ENCODE measurements around the gene CBFA2T3. TPM values are rescaled to one million over a fixed set of nuclear protein-coding genes. Genes with fewer than 3 reads are reported as not detected.

Gene CBFA2T3
- total RNA-seq, 2 donors from 2014 or later: 0.19 TPM; not detected in 1

- Mint-ChIP-seq H3K36me3 (ENCODE audit: low read depth) (no peaks in the 10 kb centered on the region), H3K9me3 (no peaks in the 10 kb centered on the region), H3K4me3 (no peak overlapping the region), H3K4me1 (no peaks in the 10 kb centered on the region), H3K27ac (no peak overlapping the region), H3K27me3 (peaks cover 15% of the 10 kb centered on the region)
- ATAC-seq (replicated peaks): no peak
Observed at GRCh38 chr16:88978608-88979346, 1.8 kb upstream of the CBFA2T3 start.

DNA sequence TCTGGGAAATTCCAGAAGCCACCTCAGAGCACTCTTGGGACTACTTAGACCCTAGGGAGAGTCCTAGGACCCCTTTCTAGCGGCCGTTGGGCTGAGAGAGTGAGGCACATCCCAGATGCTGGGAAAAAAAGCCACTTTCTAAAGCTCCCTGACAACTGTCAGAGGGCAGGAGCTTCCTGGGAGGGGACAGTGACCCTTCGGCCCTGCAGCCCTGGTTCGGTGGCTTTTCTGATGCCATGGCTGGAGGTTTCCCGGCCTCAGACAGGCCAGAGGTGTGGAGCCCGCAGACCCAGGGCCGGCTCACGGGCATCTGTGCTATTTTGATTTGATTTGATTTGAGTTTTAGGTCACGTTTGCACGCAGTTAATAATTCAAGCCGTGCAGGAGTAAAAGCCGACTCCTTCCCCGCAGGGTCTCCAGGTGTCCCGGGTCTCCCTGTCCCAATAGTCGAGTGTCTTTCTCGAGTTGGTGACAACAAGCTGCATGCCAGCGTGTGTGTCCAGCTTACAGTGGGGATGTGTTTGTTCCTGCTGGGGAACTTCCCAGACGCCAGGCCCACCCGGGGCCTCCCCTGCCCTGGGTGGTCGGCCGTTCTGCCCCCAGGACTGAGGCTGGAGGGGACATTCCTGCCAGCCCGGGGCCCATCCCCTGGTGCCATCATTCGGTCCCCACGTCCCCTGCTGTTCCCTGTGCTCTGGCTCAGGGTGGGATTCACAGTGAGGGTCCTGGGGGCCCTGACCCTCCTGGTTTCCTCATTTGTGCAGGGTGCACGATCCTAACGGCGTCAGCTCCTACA is 1.0 kb upstream of the CBFA2T3 start:
- no peak overlapping the region for H3K4me3 Mint-ChIP-seq
- no peak overlapping the region for H3K27ac Mint-ChIP-seq
- no peak for ATAC-seq (replicated peaks)
- no peaks in the 10 kb centered on the region for H3K36me3 Mint-ChIP-seq (ENCODE audit: low read depth)
- H3K9me3 Mint-ChIP-seq: no peaks in the 10 kb centered on the region
- no peaks in the 10 kb centered on the region for H3K4me1 Mint-ChIP-seq
- H3K27me3 Mint-ChIP-seq: peaks cover 16% of the 10 kb centered on the region

DNA sequence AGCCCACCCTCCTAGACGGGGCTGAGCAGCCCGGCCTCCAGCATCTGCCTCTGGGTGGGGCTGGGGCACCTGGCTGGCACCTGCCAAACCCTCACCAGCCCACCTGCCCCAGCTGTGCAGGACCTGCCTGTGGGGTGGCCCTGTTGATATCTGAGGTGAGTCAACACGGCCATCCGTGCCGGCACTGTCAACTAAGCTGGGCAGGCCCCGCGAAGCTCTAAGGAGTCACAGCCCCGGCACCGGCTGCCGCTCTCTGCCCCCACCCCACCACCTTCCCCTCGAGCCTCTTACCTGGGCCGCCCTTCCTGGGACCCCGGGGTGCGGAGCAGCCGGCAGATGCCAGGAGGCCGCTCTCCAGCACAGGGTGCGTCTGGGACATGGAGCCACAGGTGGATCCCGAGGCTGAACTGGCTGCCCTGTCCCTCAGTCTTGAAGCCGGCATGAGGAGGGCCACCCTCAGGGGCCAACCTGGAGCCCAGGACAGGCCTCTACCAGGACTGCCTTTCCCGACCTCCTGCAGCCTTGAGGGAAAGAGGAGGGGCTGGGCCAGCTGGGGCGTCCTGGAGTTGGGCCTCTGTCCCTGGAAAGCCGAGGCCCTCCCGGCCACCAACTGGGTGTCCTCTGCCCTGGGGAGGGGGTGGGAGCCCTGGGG is 515 bp downstream of the CBFA2T3 start:
- no peaks in the 10 kb centered on the region for H3K36me3 Mint-ChIP-seq (ENCODE audit: low read depth)

GRCh38 chr16:88975511-88976061 is 1.4 kb downstream of the CBFA2T3 start:
- no peak for ATAC-seq (replicated peaks)

More for the DNA sequence above, 515 bp downstream of the CBFA2T3 start:
- ATAC-seq (replicated peaks): no peak
- no peaks in the 10 kb centered on the region for H3K4me1 Mint-ChIP-seq
- peaks cover 19% of the 10 kb centered on the region for H3K27me3 Mint-ChIP-seq
- no peak overlapping the region for H3K27ac Mint-ChIP-seq
- no peak overlapping the region for H3K4me3 Mint-ChIP-seq
- no peaks in the 10 kb centered on the region for H3K9me3 Mint-ChIP-seq

GRCh38 chr16:88974916-88975215 is 2.1 kb downstream of the CBFA2T3 start:
- no peak overlapping the region for H3K27ac Mint-ChIP-seq
- H3K4me3 Mint-ChIP-seq: no peak overlapping the region
- ATAC-seq (replicated peaks): no peak
- H3K4me1 Mint-ChIP-seq: no peaks in the 10 kb centered on the region
- no peaks in the 10 kb centered on the region for H3K36me3 Mint-ChIP-seq (ENCODE audit: low read depth)
- peaks cover 22% of the 10 kb centered on the region for H3K27me3 Mint-ChIP-seq
- H3K9me3 Mint-ChIP-seq: no peaks in the 10 kb centered on the region

More at GRCh38 chr16:88975511-88976061, 1.4 kb downstream of the CBFA2T3 start:
- Mint-ChIP-seq H3K4me3 (no peak overlapping the region), H3K27me3 (peaks cover 21% of the 10 kb centered on the region), H3K4me1 (no peaks in the 10 kb centered on the region), H3K36me3 (ENCODE audit: low read depth) (no peaks in the 10 kb centered on the region), H3K9me3 (no peaks in the 10 kb centered on the region), H3K27ac (no peak overlapping the region)

DNA sequence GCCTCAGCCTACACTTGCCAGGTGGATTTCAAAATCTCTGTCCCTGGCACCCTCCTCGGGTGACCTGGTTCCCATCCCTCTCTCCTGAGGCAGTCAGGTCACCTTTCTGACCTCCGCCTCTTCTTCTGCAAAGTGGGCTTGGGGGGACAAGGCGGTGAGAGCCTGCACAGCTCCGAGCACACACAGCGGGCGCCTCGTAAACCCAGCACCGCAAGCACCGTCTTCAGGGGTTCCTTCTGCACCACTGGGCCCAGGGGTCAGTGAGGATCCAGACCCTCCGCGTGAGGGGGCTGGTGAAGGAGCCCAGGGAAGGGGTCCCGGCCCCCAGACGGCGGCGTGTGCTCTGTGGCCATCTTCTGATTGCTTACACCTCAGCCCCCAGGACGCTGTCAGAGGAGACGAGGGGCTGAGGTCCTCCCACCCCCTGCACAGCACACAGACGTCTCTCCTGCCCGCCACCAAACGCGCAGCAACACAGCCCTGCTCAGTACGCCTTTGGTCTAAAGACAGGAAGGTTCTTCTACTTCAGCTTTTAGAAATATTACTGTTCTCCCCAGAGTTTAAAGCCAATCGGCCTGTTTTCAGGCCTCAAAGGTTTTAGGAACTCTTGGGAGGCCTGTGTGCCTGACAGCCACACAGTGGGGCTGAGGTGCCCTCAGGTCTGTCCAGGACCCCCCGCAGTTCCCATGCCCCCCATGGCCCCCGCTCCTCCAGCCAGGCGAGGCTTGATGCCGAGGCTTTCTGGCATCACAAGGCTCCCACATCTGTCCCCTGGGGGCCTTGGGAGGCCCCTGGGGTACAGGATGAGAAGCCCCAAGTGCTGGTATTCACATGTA is 2.7 kb downstream of the CBFA2T3 start:
- Mint-ChIP-seq H3K36me3 (ENCODE audit: low read depth) (no peaks in the 10 kb centered on the region), H3K27me3 (peaks cover 22% of the 10 kb centered on the region), H3K9me3 (no peaks in the 10 kb centered on the region), H3K4me3 (no peak overlapping the region), H3K4me1 (no peaks in the 10 kb centered on the region), H3K27ac (no peak overlapping the region)
- ATAC-seq (replicated peaks): no peak

GRCh38 chr16:88973415-88974050 is 3.5 kb downstream of the CBFA2T3 start:
- no peaks in the 10 kb centered on the region for H3K36me3 Mint-ChIP-seq (ENCODE audit: low read depth)
- no peak overlapping the region for H3K27ac Mint-ChIP-seq
- ATAC-seq (replicated peaks): no peak
- no peaks in the 10 kb centered on the region for H3K4me1 Mint-ChIP-seq
- no peak overlapping the region for H3K4me3 Mint-ChIP-seq
- H3K27me3 Mint-ChIP-seq: peaks cover 22% of the 10 kb centered on the region
- H3K9me3 Mint-ChIP-seq: no peaks in the 10 kb centered on the region

DNA sequence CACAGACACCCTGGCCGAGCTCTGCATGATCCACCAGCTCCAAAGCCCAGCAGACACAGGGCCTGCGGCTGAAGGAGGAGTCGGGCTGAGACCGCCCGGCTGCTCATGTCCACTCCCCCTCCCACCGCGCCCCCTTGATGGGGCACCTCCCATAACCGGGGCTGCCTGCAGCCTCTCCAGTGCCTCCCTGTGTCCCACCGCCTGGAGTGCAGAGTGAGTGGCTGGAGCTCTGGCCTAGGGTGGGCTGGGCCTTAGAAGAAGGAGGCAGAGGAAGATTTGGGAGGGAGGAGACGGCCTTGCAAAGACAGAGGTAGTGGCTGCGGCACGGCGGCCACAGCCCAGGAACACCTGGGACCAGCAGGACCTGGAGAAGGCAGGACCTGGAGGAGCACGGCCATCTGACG is 4.0 kb downstream of the CBFA2T3 start:
- Mint-ChIP-seq H3K27ac (no peak overlapping the region), H3K9me3 (no peaks in the 10 kb centered on the region), H3K4me1 (no peaks in the 10 kb centered on the region), H3K36me3 (ENCODE audit: low read depth) (no peaks in the 10 kb centered on the region), H3K27me3 (peaks cover 22% of the 10 kb centered on the region), H3K4me3 (no peak overlapping the region)
- no peak for ATAC-seq (replicated peaks)

- ATAC-seq (replicated peaks): no peak
- no peaks in the 10 kb centered on the region for H3K36me3 Mint-ChIP-seq (ENCODE audit: low read depth)
- H3K27ac Mint-ChIP-seq: no peak overlapping the region
- H3K27me3 Mint-ChIP-seq: peaks cover 20% of the 10 kb centered on the region
- H3K4me1 Mint-ChIP-seq: no peaks in the 10 kb centered on the region
- no peaks in the 10 kb centered on the region for H3K9me3 Mint-ChIP-seq
- H3K4me3 Mint-ChIP-seq: no peak overlapping the region
Observed at GRCh38 chr16:88972349-88972748, 4.7 kb downstream of the CBFA2T3 start.

DNA sequence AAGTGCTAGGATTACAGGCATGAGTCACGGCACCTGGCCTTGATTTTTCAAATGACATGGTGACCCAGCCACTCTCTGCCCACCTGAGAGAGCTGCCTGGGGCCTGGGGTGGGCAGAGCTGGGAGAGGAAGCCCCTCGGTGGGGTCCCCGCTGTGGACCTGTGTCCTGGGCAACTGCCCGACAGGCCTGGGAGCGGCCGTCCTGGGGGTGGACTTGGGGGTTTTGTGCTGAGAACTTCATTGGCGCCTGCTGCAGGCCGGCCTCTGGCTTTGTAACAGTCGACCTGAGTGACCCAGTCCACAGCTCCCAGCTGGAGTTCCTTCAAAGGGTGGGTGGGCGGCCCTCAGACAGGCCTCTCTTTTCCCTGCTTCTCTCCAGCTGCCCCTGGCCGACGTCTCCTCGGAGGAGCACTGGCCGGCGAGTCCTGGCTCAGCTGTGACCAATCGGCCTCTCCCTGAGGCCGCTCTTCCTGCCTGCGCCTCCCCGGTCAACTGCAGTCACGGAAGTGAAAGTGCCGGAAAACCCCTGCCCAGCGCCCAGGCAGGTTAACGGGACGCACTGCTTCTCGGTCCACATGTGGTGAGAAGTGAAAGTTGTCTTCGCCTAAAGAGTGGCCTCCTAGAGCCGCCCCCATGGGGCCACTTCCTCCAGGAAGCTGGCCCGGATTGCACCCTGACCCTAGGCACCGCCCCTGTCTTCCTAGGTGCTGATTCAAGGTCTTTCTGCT is 5.5 kb downstream of the CBFA2T3 start:
- H3K9me3 Mint-ChIP-seq: no peaks in the 10 kb centered on the region
- no peak overlapping the region for H3K4me3 Mint-ChIP-seq
- no peaks in the 10 kb centered on the region for H3K36me3 Mint-ChIP-seq (ENCODE audit: low read depth)
- H3K27me3 Mint-ChIP-seq: peaks cover 17% of the 10 kb centered on the region
- no peak overlapping the region for H3K27ac Mint-ChIP-seq
- no peaks in the 10 kb centered on the region for H3K4me1 Mint-ChIP-seq
- ATAC-seq (replicated peaks): no peak

DNA sequence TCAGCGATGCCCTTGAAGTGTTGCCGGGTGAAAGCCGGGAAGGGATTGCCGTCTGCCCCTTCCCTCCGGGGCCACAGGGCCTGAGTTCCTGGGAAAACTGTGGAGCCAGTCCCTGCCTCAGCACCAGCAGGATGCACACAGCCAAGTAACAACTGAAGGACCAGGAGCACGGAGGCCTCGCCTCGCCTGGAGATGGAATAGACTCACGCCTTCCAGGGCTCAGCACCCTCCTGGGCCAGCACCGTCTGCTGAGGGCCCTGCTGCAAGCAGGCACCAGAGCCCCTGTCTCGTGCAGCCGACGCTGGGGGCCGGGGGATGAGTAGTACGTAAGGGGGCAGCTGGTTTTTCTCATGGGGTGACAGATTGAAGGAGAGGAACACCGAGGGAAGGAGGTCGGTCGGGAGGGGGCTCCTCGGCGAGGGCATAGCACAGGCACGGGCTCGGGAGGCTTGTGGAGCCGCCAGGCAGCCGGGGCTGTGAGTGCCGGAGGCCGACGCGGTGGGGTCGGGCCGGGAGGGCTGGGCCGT is 6.4 kb downstream of the CBFA2T3 start:
- Mint-ChIP-seq H3K9me3 (no peaks in the 10 kb centered on the region), H3K4me1 (no peaks in the 10 kb centered on the region), H3K27ac (no peak overlapping the region), H3K27me3 (peaks cover 15% of the 10 kb centered on the region), H3K4me3 (no peak overlapping the region), H3K36me3 (ENCODE audit: low read depth) (no peaks in the 10 kb centered on the region)
- ATAC-seq (replicated peaks): no peak

DNA sequence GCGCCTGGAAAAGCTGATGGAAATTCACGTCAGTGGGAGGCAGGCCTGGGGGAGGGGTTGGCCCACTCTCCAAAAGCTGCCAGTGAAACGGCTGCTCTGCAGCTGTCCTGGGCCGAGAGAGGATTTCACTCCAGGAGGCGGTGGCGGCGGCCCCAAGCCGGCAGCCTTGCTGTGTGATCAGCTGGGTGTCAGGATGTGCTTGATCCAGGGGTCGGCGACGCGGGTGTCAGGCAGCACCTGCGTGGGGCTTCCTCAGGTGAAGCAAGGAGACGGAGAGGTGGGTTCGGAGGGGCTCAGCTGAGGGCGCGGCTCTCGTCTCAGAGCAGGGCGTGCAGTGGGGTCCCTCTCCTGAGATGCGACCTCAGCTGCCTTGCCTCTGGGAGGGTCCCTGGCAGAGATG is 7.0 kb downstream of the CBFA2T3 start:
- ATAC-seq (replicated peaks): no peak
- Mint-ChIP-seq H3K9me3 (no peaks in the 10 kb centered on the region), H3K4me3 (no peak overlapping the region), H3K27ac (no peak overlapping the region), H3K4me1 (no peaks in the 10 kb centered on the region), H3K27me3 (peaks cover 11% of the 10 kb centered on the region), H3K36me3 (ENCODE audit: low read depth) (no peaks in the 10 kb centered on the region)

DNA sequence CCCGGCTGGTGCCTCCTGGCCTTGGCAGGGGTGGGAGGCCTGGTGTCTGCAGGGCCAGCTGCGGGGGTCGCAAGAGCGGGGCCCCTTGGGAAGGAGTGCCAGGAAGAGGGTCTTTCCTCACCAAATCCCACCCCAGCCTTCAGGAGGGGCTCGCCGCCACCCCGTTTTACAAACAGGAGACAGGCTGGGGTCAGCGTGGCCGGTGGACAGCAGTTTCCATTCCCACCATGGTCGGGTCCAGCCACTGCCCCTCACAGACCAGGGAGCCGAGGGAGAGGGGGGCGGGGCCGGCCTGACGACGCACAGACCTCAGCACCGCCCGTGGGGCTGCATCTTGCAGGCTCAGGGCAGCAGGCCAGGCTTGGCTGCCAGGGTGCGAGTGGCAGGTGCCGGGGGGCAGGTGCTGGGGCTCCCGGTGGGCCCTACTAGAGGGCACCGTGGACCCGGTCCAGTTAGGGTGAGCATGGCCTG is 7.6 kb downstream of the CBFA2T3 start:
- no peaks in the 10 kb centered on the region for H3K36me3 Mint-ChIP-seq (ENCODE audit: low read depth)
- H3K4me1 Mint-ChIP-seq: no peaks in the 10 kb centered on the region
- no peak overlapping the region for H3K4me3 Mint-ChIP-seq

More for the DNA sequence above, 7.6 kb downstream of the CBFA2T3 start:
- no peak for ATAC-seq (replicated peaks)
- Mint-ChIP-seq H3K9me3 (no peaks in the 10 kb centered on the region), H3K27me3 (peaks cover 15% of the 10 kb centered on the region), H3K27ac (no peak overlapping the region)
